H1 (cell line): ENCODE measurements around the gene CELSR3. TPM values are rescaled to one million over a fixed set of nuclear protein-coding genes. Genes with fewer than 3 reads are reported as not detected.

Source experiments
- CTCF ChIA-PET: fragments of 300-600 bp; sonication (Branson Sonifier 250); formaldehyde crosslinking; loops from one replicate; lab custom pipeline; 2021; ENCODE audit not compliant: partially characterized antibody; lab: Charles Lee
- POLR2A ChIA-PET: fragments of 300-600 bp; sonication (Branson Sonifier 250); formaldehyde crosslinking; loops from one replicate; lab custom pipeline; 2021; ENCODE audit warnings: inconsistent platforms; ENCODE audit not compliant: partially characterized antibody; lab: Charles Lee
- DNase-seq, 2 experiments: peaks; one replicate each; pipeline versions ENCODE4 v3.0.0 to v3.0.0-alpha.2; 2010 to 2022; ENCODE audit warnings: low spot score in 2 of 2, low read depth in 1 of 2, mixed read lengths in 1 of 2
- FAIRE-seq: peaks from 2 replicates; lab custom pipeline; 2011; peaks lifted over from hg19 to GRCh38; lab: Jason Lieb, UNC
- H2AFZ ChIP-seq: 2 replicates; pipeline ENCODE4 v1.8.1; 2012; ENCODE audit warnings: low read length, inconsistent platforms
- H2AK5ac ChIP-seq: 2 replicates; pipeline ENCODE4 v1.6.1; 2013; ENCODE audit warnings: low read depth, low read length
- H2BK120ac ChIP-seq: replicated peaks from 2 replicates; pipeline ENCODE3; 2013; ENCODE audit warnings: low read depth, low read length, inconsistent platforms
- H2BK12ac ChIP-seq: 2 replicates; pipeline ENCODE4 v1.6.1; 2013; ENCODE audit warnings: low read depth, low read length
- H2BK15ac ChIP-seq: 2 replicates; pipeline ENCODE4 v1.6.1; 2013; ENCODE audit warnings: low read length
- H2BK20ac ChIP-seq: 2 replicates; pipeline ENCODE4 v1.6.1; 2013; ENCODE audit warnings: low read length
- H2BK5ac ChIP-seq: 2 replicates; pipeline ENCODE4 v1.6.1; 2013; ENCODE audit warnings: low read depth, low read length
- H3K14ac ChIP-seq: 2 replicates; pipeline ENCODE4 v1.6.1; 2013; ENCODE audit warnings: inconsistent platforms; ENCODE audit not compliant: insufficient read length
- H3K18ac ChIP-seq: 2 replicates; pipeline ENCODE4 v1.6.1; 2013; ENCODE audit warnings: low read length; ENCODE audit errors: extremely low read depth
- H3K23ac ChIP-seq: 2 replicates; pipeline ENCODE4 v1.6.1; 2013; ENCODE audit warnings: inconsistent platforms; ENCODE audit not compliant: insufficient read length
- H3K23me2 ChIP-seq: 2 replicates; pipeline ENCODE4 v1.6.1; 2013; ENCODE audit warnings: low read depth, low read length
- H3K27ac ChIP-seq: 2 replicates; pipeline ENCODE4 v1.6.1; 2011; ENCODE audit warnings: low read depth, low read length, inconsistent platforms
- H3K27me3 ChIP-seq, 4 experiments: replicated peaks in 1 of 4; 1 replicate in 1 of 4; 2 replicates in 3 of 4; pipeline versions ENCODE4 v1.6.1 to v1.8.1; 2011 to 2013; ENCODE audit warnings: low read length in 3 of 4, mild to moderate bottlenecking in 3 of 4, inconsistent platforms in 2 of 4, mixed read lengths in 2 of 4, moderate library complexity in 1 of 4; ENCODE audit not compliant: control insufficient read depth in 3 of 4, insufficient read depth in 3 of 4; ENCODE audit errors: extremely low read depth in 1 of 4
- H3K36me3 ChIP-seq, 4 experiments: 2 replicates each; pipeline versions ENCODE4 v1.6.1 to v1.8.1; 2011 to 2013; ENCODE audit warnings: mild to moderate bottlenecking in 4 of 4, low read length in 3 of 4, moderate library complexity in 2 of 4, control low read depth in 1 of 4, inconsistent platforms in 1 of 4; ENCODE audit not compliant: insufficient read depth in 4 of 4, control insufficient read depth in 2 of 4
- H3K4ac ChIP-seq: replicated peaks from 2 replicates; pipeline ENCODE3; 2013; ENCODE audit warnings: low read length, low read depth, mixed read lengths, inconsistent platforms; ENCODE audit not compliant: insufficient read length
- H3K4me1 ChIP-seq, 4 experiments: replicated peaks in 1 of 4; 1 replicate in 1 of 4; 2 replicates in 3 of 4; pipeline versions ENCODE4 v1.6.1 to v1.8.1; 2011 to 2013; ENCODE audit warnings: low read length in 3 of 4, inconsistent platforms in 2 of 4, mixed read lengths in 1 of 4; ENCODE audit not compliant: insufficient read depth in 4 of 4, control insufficient read depth in 3 of 4
- H3K4me2 ChIP-seq, 2 experiments: 2 replicates each; pipeline versions ENCODE4 v1.6.1 to v1.8.1; 2011 to 2013; ENCODE audit warnings: low read depth in 2 of 2, low read length in 2 of 2, control low read depth in 1 of 2, inconsistent platforms in 1 of 2, mild to moderate bottlenecking in 1 of 2; ENCODE audit not compliant: insufficient read depth in 1 of 2
- H3K4me3 ChIP-seq, 4 experiments: fragments of 200-600, 300-600 bp in 1 of 4; sonication (generic), shearing (Covaris generic), sonication (Bioruptor Twin) in 1 of 4; 2 replicates each; pipeline versions ENCODE4 v1.5.1 to v1.8.1; 2011 to 2016; ENCODE audit warnings: low read length in 4 of 4, low read depth in 3 of 4, control low read depth in 2 of 4, inconsistent platforms in 2 of 4, mild to moderate bottlenecking in 2 of 4, mixed read lengths in 1 of 4, moderate library complexity in 1 of 4; ENCODE audit not compliant: insufficient read depth in 2 of 4; ENCODE audit errors: extremely low read depth in 1 of 4
- H3K56ac ChIP-seq: replicated peaks from 2 replicates; pipeline ENCODE3; 2013; ENCODE audit warnings: low read depth, mild to moderate bottlenecking, mixed read lengths, low read length, inconsistent platforms; ENCODE audit not compliant: insufficient read length
- H3K79me1 ChIP-seq: 2 replicates; pipeline ENCODE4 v1.6.1; 2013; ENCODE audit warnings: low read depth, low read length, control low read depth
- H3K79me2 ChIP-seq, 2 experiments: 2 replicates each; pipeline versions ENCODE4 v1.6.1 to v1.8.1; 2012 to 2013; ENCODE audit warnings: low read length in 2 of 2, mild to moderate bottlenecking in 2 of 2, inconsistent platforms in 1 of 2; ENCODE audit not compliant: insufficient read depth in 2 of 2, control insufficient read depth in 1 of 2
- H3K9ac ChIP-seq, 4 experiments: replicated peaks in 1 of 4; 1 replicate in 1 of 4; 2 replicates in 3 of 4; pipeline versions ENCODE4 v1.6.1 to v1.8.1; 2011 to 2013; ENCODE audit warnings: low read depth in 3 of 4, low read length in 3 of 4, control low read depth in 2 of 4, mild to moderate bottlenecking in 2 of 4, moderate library complexity in 2 of 4, inconsistent platforms in 1 of 4; ENCODE audit errors: extremely low read depth in 1 of 4
- H3K9me3 ChIP-seq, 2 experiments: 2 replicates each; pipeline versions ENCODE4 v1.6.1 to v1.8.1; 2012 to 2013; ENCODE audit warnings: mild to moderate bottlenecking in 2 of 2, moderate library complexity in 2 of 2, control low read depth in 1 of 2, inconsistent platforms in 1 of 2, low read depth in 1 of 2, low read length in 1 of 2, mixed read lengths in 1 of 2; ENCODE audit not compliant: insufficient read depth in 2 of 2
- H4K20me1 ChIP-seq, 2 experiments: replicated peaks in 1 of 2; 2 replicates each; pipeline versions ENCODE3 to v1.8.1; 2011 to 2013; ENCODE audit warnings: inconsistent platforms in 2 of 2, low read length in 2 of 2, mild to moderate bottlenecking in 1 of 2; ENCODE audit not compliant: insufficient read depth in 2 of 2, control insufficient read depth in 1 of 2
- H4K5ac ChIP-seq: 2 replicates; pipeline ENCODE4 v1.6.1; 2013; ENCODE audit warnings: low read length, low read depth, mixed read lengths, inconsistent platforms; ENCODE audit not compliant: insufficient read length
- H4K8ac ChIP-seq: 2 replicates; pipeline ENCODE4 v1.8.0; 2013; ENCODE audit warnings: mild to moderate bottlenecking, moderate library complexity, low read length, inconsistent platforms; ENCODE audit not compliant: insufficient read depth; ENCODE audit errors: extremely low read depth
- H4K91ac ChIP-seq: replicated peaks from 2 replicates; pipeline ENCODE3; 2013; ENCODE audit warnings: low read length, mixed read lengths, inconsistent platforms; ENCODE audit not compliant: insufficient read length
- BCL11A ChIP-seq, 2 experiments: IDR thresholded peaks; one replicate each; pipeline ENCODE4 v1.6.1; 2011; ENCODE audit warnings: low read depth in 2 of 2, low read length in 2 of 2, mild to moderate bottlenecking in 2 of 2
- BRCA1 ChIP-seq: IDR thresholded peaks from 2 replicates; pipeline ENCODE4 v1.6.1; 2012; ENCODE audit warnings: low read depth, low read length, improper control_type of control experiment
- CBX8 ChIP-seq: fragments of 300-800, 300-1000 bp; sonication (generic); IDR thresholded peaks from 2 replicates; pipeline ENCODE4 v1.7.1; 2016; ENCODE audit warnings: low read depth, low read length, borderline replicate concordance
- HDAC2 ChIP-seq, 2 experiments: fragments of 300-600 bp in 1 of 2; sonication (generic) in 1 of 2; IDR thresholded peaks; 2 replicates each; pipeline ENCODE4 v1.6.1; 2011 to 2012; ENCODE audit warnings: low read depth in 2 of 2, low read length in 2 of 2, mild to moderate bottlenecking in 2 of 2, moderate library complexity in 2 of 2, borderline replicate concordance in 1 of 2, inconsistent platforms in 1 of 2
- MAFK ChIP-seq: IDR thresholded peaks from 2 replicates; pipeline ENCODE4 v1.6.1; 2012; ENCODE audit warnings: low read depth, mild to moderate bottlenecking, improper control_type of control experiment, low read length
- RBBP5 ChIP-seq: IDR thresholded peaks from 2 replicates; pipeline ENCODE4 v1.7.1; 2012; ENCODE audit warnings: low read depth, mild to moderate bottlenecking, inconsistent platforms, low read length, moderate library complexity, borderline replicate concordance
- ZNF274 ChIP-seq: IDR thresholded peaks from 2 replicates; pipeline ENCODE4 v1.7.0; 2012; ENCODE audit warnings: low read length, borderline replicate concordance; ENCODE audit errors: extremely low read depth
- WGBS, 2 experiments: shearing (Covaris generic) in 1 of 2; methylation state at CpG; one replicate each; pipeline versions ENCODE4 v1.1.6 to v1.1.7; 2013 to 2015; ENCODE audit warnings: low lambda C conversion rate in 2 of 2, mixed read lengths in 2 of 2, inconsistent platforms in 1 of 2, low coverage in 1 of 2, missing lambda C conversion rate in 1 of 2; ENCODE audit not compliant: insufficient replicate concordance in 2 of 2, insufficient coverage in 1 of 2, insufficient read length in 1 of 2; ENCODE audit errors: extremely low coverage in 1 of 2, missing lambda C conversion rate in 1 of 2; 5-methylcytosine and 5-hydroxymethylcytosine counted together
- polyA plus RNA-seq, 7 experiments: library from polyadenylated mRNA; depleted of rRNA in 3 of 7; stranded (reverse) in 5 of 7; unstranded in 2 of 7; fragments of >200 nt in 5 of 7; fragments of 200-250 nt in 2 of 7; gene quantifications; 1 replicate in 5 of 7; 2 replicates in 1 of 7; 4 replicates in 1 of 7; pipeline versions ENCODE4 v1.2.1 to v1.2.3, GENCODE V29; 2011 to 2013; ENCODE audit warnings: missing spikeins in 2 of 7, mixed read lengths in 2 of 7
- total RNA-seq: library from RNA; stranded (reverse); fragmentation: NEBNext Ultra II Directional; extraction: Animal tissue kit (Norgen Biotek cat#: 25700); gene quantifications from 2 replicates; pipeline ENCODE4 v1.2.1, GENCODE V29; 2021
- TF ChIP-seq, protein P1 (sequence below): IDR thresholded peaks from 2 replicates; pipeline ENCODE4 v1.6.1; 2012; ENCODE audit warnings: inconsistent platforms

Gene CELSR3
- total and polyA plus RNA-seq, 2 of the 8 experiments (the other 6 are each of a cell fraction or from before 2014, with no cell fraction given) = 11.6 to 29.5 TPM

DNA sequence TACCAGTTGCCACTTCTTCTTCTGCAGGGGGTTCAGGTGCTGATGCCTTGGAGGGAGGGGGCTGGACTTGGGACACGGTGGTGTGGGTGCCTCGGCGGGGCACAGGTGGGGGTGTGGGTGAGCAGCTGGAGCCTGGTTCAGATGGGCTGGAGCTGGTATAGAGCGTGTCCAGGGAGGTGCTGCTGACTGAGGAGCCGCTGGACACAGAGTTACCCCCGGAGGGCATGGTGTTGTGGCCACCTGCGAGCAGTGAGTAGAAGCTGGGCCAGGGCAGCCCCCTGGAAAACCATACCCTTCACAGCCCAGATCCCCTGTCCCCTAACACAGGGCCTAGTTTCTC, 18.8 kb upstream of the CELSR3 start:
- H2AFZ ChIP-seq = no peak overlapping the region
- H3K23me2 ChIP-seq = peaks cover 8% of the 10 kb centered on the region; the same call in 1 of the 2 replicates
- WGBS, 2 experiments = 90% methylated on average over 6 of the region's 7 CpGs; no CpG with 5 or more reads in 1 of the 2 experiments
- no peak overlapping the region for H3K9ac ChIP-seq
- FAIRE-seq = no peak
- H3K36me3 ChIP-seq = peaks cover 26 to 47% (median 40%) of the 10 kb centered on the region in 4 experiments; a peak in 7 of 8 replicates
- peaks cover 0 to 11% (median 4%) of the 10 kb centered on the region in 4 experiments; a peak in 3 of 7 replicates for H3K4me1 ChIP-seq
- H2BK5ac ChIP-seq = no peak overlapping the region
- H2BK12ac ChIP-seq = no peak overlapping the region
- no peak overlapping the region for H3K14ac ChIP-seq
- H3K9me3 ChIP-seq = no peaks in the 10 kb centered on the region
- CTCF ChIA-PET = interaction anchor here (0.6 to 1.5 kb wide), 2 partner anchors 17 to 28 kb away, joined by 5 read pairs; no protein-coding TSS in a partner anchor
- no peak overlapping the region for H3K23ac ChIP-seq
- peaks cover 0 to 20% of the 10 kb centered on the region in 2 experiments for H4K20me1 ChIP-seq
- no peak overlapping the region for H2BK15ac ChIP-seq
- H3K4ac ChIP-seq = no peak overlapping the region
- no peak overlapping the region for H2BK120ac ChIP-seq
- no peak overlapping the region for H4K5ac ChIP-seq
- H3K56ac ChIP-seq = no peak overlapping the region
- no peak overlapping the region for H2AK5ac ChIP-seq
- no peak overlapping the region for H4K8ac ChIP-seq
- TF ChIP-seq CBX8 = no peak
- no peak for TF ChIP-seq HDAC2 (IDR thresholded peaks at IDR 0.05; ENCODE audit: borderline replicate concordance in 1 of 2, low read depth in 2 of 2, low read length in 2 of 2)
- no peak for TF ChIP-seq BRCA1
- no peak for TF ChIP-seq RBBP5
- TF ChIP-seq, protein P1, sequence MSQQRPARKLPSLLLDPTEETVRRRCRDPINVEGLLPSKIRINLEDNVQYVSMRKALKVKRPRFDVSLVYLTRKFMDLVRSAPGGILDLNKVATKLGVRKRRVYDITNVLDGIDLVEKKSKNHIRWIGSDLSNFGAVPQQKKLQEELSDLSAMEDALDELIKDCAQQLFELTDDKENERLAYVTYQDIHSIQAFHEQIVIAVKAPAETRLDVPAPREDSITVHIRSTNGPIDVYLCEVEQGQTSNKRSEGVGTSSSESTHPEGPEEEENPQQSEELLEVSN = no peak
- TF ChIP-seq ZNF274 = no peak
- no peak for TF ChIP-seq MAFK
- no peak for TF ChIP-seq BCL11A (IDR thresholded peaks at IDR 0.05; ENCODE audit: low read depth in 2 of 2, low read length in 2 of 2)
- no peak overlapping the region for H2BK20ac ChIP-seq
- peaks cover 0 to 21% of the 10 kb centered on the region in 2 experiments; a peak in 2 of 4 replicates for H3K79me2 ChIP-seq
- DNase-seq = no peak
- H3K79me1 ChIP-seq = peaks cover 10% of the 10 kb centered on the region
- POLR2A ChIA-PET = interaction anchor here (1.1 to 15.0 kb wide), 3 partner anchors 15 to 312 kb away, joined by 3 to 175 read pairs (median 4); partner anchors contain the start of gene CELSR3
- H3K27me3 ChIP-seq = no peaks in the 10 kb centered on the region
- no peak overlapping the region for H3K4me3 ChIP-seq
- H3K27ac ChIP-seq = no peak overlapping the region
- H3K18ac ChIP-seq = no peak overlapping the region
- H3K4me2 ChIP-seq = no peak overlapping the region
- H4K91ac ChIP-seq = no peak overlapping the region
